Peyer's patch (tissue), 4 donors: ENCODE measurements around the gene FAR1. TPM values are rescaled to one million over a fixed set of nuclear protein-coding genes. Genes with fewer than 3 reads are reported as not detected.

Experiments
- DNase-seq, 3 donors: peaks; one replicate each; pipeline ENCODE4 v3.0.0-alpha.2; 2017 to 2019
- H3K27ac ChIP-seq, 4 donors: fragments of 200-600 bp; sonication (generic); one replicate each; pipeline ENCODE4 v1.5.1; 2016 to 2019
- H3K27me3 ChIP-seq, 2 donors: fragments of 200-600 bp; sonication (generic); one replicate each; pipeline ENCODE4 v1.5.1; 2019
- H3K36me3 ChIP-seq, 3 donors: fragments of 200-600 bp; sonication (generic); one replicate each; pipeline ENCODE4 v1.5.1; 2016 to 2019
- H3K4me1 ChIP-seq, 4 donors: fragments of 200-600 bp; sonication (generic); one replicate each; pipeline ENCODE4 v1.5.1; 2016 to 2019
- H3K4me3 ChIP-seq, 4 donors: fragments of 200-600 bp; sonication (generic); 1 replicate in 3 of 4; 2 replicates in 1 of 4; pipeline ENCODE4 v1.5.1; 2016 to 2019; ENCODE audit warnings: mild to moderate bottlenecking in 1 of 4
- H3K9me3 ChIP-seq, 4 donors: fragments of 200-600 bp; sonication (generic); one replicate each; pipeline ENCODE4 v1.5.1; 2016 to 2019; ENCODE audit warnings: mild to moderate bottlenecking in 1 of 4
- POLR2A ChIP-seq, 2 donors: fragments of 450-650 bp; IDR thresholded peaks; one replicate each; pipeline ENCODE4 v1.5.1; 2017; ENCODE audit warnings: antibody characterized with exemption in 2 of 2, mild to moderate bottlenecking in 2 of 2, moderate library complexity in 2 of 2
- total RNA-seq, 4 donors: library from RNA; depleted of rRNA; stranded (reverse); fragments of >200 nt; gene quantifications; one replicate each; pipeline ENCODE4 v1.1.0, GENCODE V29; 2016
- TF ChIP-seq, protein P1 (sequence below), 6 experiments: fragments of 450-650 bp in 4 of 6; fragments of 200-600 bp in 2 of 6; sonication (generic) in 1 of 6; IDR thresholded peaks; one replicate each; pipeline ENCODE4 v1.5.1; 2017 to 2019; ENCODE audit warnings: antibody characterized with exemption in 6 of 6, mild to moderate bottlenecking in 3 of 6, moderate library complexity in 1 of 6

FAR1 gene
- total RNA-seq, 4 donors from 2014 or later, result 35.2 to 125 (median 74.0) TPM

DNA sequence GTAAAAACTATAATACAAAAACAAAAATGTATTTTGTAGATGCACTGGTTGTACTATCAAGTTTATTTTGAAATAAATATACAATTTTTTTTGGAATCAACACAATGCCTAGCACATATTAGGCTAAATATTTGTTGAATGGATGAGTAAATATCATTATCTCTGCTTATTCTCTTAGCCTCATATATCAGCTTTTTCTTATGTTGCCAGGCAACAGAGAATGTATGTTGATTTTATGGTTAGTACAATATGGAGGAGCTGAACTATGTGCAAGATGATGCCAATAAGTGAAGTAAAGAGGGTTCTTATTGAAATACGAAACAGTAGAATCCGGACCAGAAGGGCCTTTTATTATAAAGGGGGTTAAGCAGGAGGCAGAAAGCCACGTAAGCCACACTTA is 94.9 kb downstream of the FAR1 start:
- H3K9me3 ChIP-seq, result no peaks in the 10 kb centered on the region
- H3K27me3 ChIP-seq, result no peaks in the 10 kb centered on the region
- no peaks in the 10 kb centered on the region for H3K4me1 ChIP-seq
- no peaks in the 10 kb centered on the region for H3K36me3 ChIP-seq
- DNase-seq, result no peak
- no peak overlapping the region for H3K27ac ChIP-seq
- no peak for TF ChIP-seq POLR2A (IDR thresholded peaks at IDR 0.05)
- TF ChIP-seq, protein P1, sequence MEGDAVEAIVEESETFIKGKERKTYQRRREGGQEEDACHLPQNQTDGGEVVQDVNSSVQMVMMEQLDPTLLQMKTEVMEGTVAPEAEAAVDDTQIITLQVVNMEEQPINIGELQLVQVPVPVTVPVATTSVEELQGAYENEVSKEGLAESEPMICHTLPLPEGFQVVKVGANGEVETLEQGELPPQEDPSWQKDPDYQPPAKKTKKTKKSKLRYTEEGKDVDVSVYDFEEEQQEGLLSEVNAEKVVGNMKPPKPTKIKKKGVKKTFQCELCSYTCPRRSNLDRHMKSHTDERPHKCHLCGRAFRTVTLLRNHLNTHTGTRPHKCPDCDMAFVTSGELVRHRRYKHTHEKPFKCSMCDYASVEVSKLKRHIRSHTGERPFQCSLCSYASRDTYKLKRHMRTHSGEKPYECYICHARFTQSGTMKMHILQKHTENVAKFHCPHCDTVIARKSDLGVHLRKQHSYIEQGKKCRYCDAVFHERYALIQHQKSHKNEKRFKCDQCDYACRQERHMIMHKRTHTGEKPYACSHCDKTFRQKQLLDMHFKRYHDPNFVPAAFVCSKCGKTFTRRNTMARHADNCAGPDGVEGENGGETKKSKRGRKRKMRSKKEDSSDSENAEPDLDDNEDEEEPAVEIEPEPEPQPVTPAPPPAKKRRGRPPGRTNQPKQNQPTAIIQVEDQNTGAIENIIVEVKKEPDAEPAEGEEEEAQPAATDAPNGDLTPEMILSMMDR (IDR thresholded peaks at IDR 0.05), result no peak
- H3K4me3 ChIP-seq, result no peak overlapping the region

DNA sequence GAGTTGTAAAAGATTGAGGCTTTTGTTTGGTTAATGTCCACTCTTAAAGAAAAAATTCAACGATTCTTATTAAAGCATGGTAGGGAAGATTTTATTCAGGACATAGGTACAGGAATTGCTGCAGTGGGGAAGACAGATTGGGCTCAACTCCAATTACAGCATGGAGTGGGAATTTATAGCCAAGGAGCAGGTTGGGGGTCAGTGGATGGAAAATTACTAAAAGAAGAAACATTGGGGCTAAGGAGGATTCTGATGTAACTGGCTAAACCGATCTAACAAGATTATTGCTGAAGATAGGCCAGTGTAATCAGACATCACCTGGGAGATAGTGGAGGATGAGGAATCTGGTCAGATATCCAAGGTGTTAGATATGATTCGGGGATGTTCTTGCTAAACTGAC is 97.4 kb downstream of the FAR1 start:
- H3K36me3 ChIP-seq, result no peaks in the 10 kb centered on the region
- H3K27me3 ChIP-seq, result no peaks in the 10 kb centered on the region
- no peak overlapping the region for H3K27ac ChIP-seq
- H3K4me1 ChIP-seq, result no peaks in the 10 kb centered on the region
- H3K4me3 ChIP-seq, result no peak overlapping the region
- no peaks in the 10 kb centered on the region for H3K9me3 ChIP-seq
- TF ChIP-seq POLR2A (IDR thresholded peaks at IDR 0.05), result no peak
- TF ChIP-seq, protein P1 (IDR thresholded peaks at IDR 0.05), result no peak
- no peak for DNase-seq

DNA sequence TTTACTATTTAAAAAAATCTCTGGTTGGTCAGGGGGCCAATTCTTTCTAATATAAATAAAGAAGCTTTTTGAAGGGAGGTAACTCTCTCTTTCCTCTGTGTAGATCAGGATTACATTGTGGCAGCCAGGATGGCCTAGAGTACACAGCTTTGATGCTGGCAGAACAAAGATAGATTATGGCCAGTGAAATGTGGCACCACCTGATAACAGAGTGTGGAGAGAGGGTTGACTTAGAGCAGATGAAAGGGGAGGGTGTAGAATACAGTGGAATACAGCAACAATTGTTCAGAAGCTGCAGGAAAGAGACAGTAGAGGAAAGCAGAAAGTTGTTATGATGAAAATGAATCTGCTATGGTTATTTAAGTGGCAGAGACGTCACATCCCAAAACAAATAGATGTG is 99.0 kb downstream of the FAR1 start:
- no peaks in the 10 kb centered on the region for H3K4me1 ChIP-seq
- H3K27me3 ChIP-seq, result no peaks in the 10 kb centered on the region
- no peaks in the 10 kb centered on the region for H3K9me3 ChIP-seq
- no peak overlapping the region for H3K4me3 ChIP-seq
- no peak overlapping the region for H3K27ac ChIP-seq
- DNase-seq, result no peak
- no peaks in the 10 kb centered on the region for H3K36me3 ChIP-seq
- TF ChIP-seq, protein P1 (IDR thresholded peaks at IDR 0.05), result no peak
- TF ChIP-seq POLR2A (IDR thresholded peaks at IDR 0.05), result no peak

DNA sequence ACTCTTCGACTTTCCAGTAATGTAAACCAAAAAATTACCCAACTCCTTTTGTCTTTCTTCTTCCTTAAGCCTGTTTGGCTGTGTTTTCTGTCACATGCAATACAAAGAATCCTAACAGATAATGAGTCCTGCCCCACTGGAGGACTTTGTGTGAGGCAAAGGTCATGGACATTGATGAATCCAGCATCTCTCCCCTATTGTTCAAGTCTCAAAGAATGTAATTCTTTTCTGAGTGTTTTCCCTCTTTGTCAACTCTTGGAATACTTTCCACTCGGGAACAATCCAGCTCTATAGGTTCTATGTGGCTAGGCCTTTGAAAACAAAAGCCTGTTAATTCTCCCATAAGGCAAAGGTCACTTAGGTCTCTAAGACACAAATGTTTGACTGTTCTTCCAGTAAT is 100.7 kb downstream of the FAR1 start:
- Histone ChIP-seq H3K36me3 (no peaks in the 10 kb centered on the region), H3K9me3 (no peaks in the 10 kb centered on the region), H3K27ac (no peak overlapping the region), H3K27me3 (no peaks in the 10 kb centered on the region), H3K4me1 (no peaks in the 10 kb centered on the region), H3K4me3 (no peak overlapping the region)
- no peak for DNase-seq
- no peak for TF ChIP-seq POLR2A (IDR thresholded peaks at IDR 0.05)
- TF ChIP-seq, protein P1 (IDR thresholded peaks at IDR 0.05), result no peak

DNA sequence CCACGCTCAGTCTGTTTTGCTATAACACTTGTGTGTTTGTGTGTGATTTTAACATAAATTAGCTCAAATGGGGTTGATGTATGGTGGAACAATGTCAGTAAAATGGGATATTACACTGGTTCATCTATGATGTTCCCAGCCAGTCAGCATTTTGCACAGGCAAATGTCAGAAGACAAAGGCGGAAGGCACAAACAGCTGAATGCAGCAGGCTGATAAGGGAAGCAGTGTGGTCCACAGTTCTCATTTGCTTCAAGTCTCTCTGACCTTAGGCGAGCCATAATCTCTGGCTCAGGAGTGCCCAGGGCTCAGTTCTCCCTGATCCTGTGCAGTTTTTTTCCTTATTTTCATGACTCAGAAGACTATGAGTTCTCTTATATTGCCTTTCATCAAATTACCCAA is 102.7 kb downstream of the FAR1 start:
- no peak overlapping the region for H3K4me3 ChIP-seq
- DNase-seq, result no peak
- H3K27ac ChIP-seq, result no peak overlapping the region
- H3K36me3 ChIP-seq, result no peaks in the 10 kb centered on the region
- H3K4me1 ChIP-seq, result no peaks in the 10 kb centered on the region
- H3K27me3 ChIP-seq, result no peaks in the 10 kb centered on the region
- no peaks in the 10 kb centered on the region for H3K9me3 ChIP-seq
- TF ChIP-seq, protein P1 (IDR thresholded peaks at IDR 0.05), result no peak
- TF ChIP-seq POLR2A (IDR thresholded peaks at IDR 0.05), result no peak
